Measurements from ENCODE around the gene KRT16. TPM values are rescaled to one million over a fixed set of nuclear protein-coding genes. Genes with fewer than 3 reads are reported as not detected.
"Not testable (repeated sequence)": the region's sequence is repeated elsewhere in the genome, so short reads cannot be mapped to it uniquely, and the experiment has no call there.

The KRT16 gene
- total and polyA plus RNA-seq, 2 of the 8 experiments (the other 6 are each of a cell fraction or from before 2014, with no cell fraction given): not detected

DNA sequence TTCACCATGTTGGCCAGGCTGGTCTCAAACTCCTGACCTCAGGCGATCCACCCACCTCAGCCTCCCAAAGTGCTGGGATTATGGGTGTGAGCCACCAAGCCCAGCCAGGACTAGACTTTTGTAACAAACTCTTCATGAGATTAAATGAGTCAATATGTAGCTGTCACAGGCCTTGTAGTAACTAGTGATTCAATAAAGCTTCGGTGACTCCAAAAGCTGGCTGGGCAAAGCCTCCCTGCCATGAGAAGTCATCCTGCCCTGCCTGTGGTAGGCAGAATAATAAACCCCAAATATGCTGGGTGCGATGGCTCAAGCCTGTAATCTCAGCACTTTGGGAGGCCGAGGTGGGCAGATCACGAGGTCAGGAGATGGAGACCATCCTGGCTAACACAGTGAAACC lies 28.0 kb upstream of the KRT16 start:
- H3K79me2 ChIP-seq (ENCODE audit: control insufficient read depth in 1 of 2, insufficient read depth in 2 of 2, low read length in 2 of 2); H3K14ac ChIP-seq (ENCODE audit: insufficient read length); H3K18ac ChIP-seq (ENCODE audit: extremely low read depth, low read length); H4K91ac ChIP-seq (replicated peaks; ENCODE audit: insufficient read length, low read length); FAIRE-seq; H3K4ac ChIP-seq (replicated peaks; ENCODE audit: insufficient read length, low read depth, low read length); H2BK20ac ChIP-seq (ENCODE audit: low read length); H3K9me3 ChIP-seq (ENCODE audit: insufficient read depth in 2 of 2, low read depth in 1 of 2, low read length in 1 of 2); H2AFZ ChIP-seq (ENCODE audit: low read length); H2BK15ac ChIP-seq (ENCODE audit: low read length); H3K27me3 ChIP-seq (replicated peaks in 1 of 4; ENCODE audit: control insufficient read depth in 3 of 4, extremely low read depth in 1 of 4, insufficient read depth in 3 of 4, low read length in 3 of 4); H3K4me2 ChIP-seq (ENCODE audit: insufficient read depth in 1 of 2, low read depth in 2 of 2, low read length in 2 of 2); H3K36me3 ChIP-seq (ENCODE audit: control insufficient read depth in 2 of 4, insufficient read depth in 4 of 4, low read length in 3 of 4); H4K8ac ChIP-seq (ENCODE audit: extremely low read depth, insufficient read depth, low read length); H3K9ac ChIP-seq (replicated peaks in 1 of 4; ENCODE audit: extremely low read depth in 1 of 4, low read depth in 3 of 4, low read length in 3 of 4); DNase-seq (ENCODE audit: low read depth in 1 of 2, low spot score in 2 of 2); H3K27ac ChIP-seq (ENCODE audit: low read depth, low read length); H3K4me3 ChIP-seq (ENCODE audit: extremely low read depth in 1 of 4, insufficient read depth in 2 of 4, low read depth in 3 of 4, low read length in 4 of 4); H3K23me2 ChIP-seq (ENCODE audit: low read depth, low read length); H2AK5ac ChIP-seq (ENCODE audit: low read depth, low read length); H2BK5ac ChIP-seq (ENCODE audit: low read depth, low read length); H4K20me1 ChIP-seq (replicated peaks in 1 of 2; ENCODE audit: control insufficient read depth in 1 of 2, insufficient read depth in 2 of 2, low read length in 2 of 2); H4K5ac ChIP-seq (ENCODE audit: insufficient read length, low read depth, low read length); H2BK12ac ChIP-seq (ENCODE audit: low read depth, low read length); H3K23ac ChIP-seq (ENCODE audit: insufficient read length); H2BK120ac ChIP-seq (replicated peaks; ENCODE audit: low read depth, low read length); H3K56ac ChIP-seq (replicated peaks; ENCODE audit: insufficient read length, low read depth, low read length); H3K79me1 ChIP-seq (ENCODE audit: low read depth, low read length): not testable (repeated sequence)
- ChIA-PET POLR2A (ENCODE audit: partially characterized antibody) (interaction anchor here (0.7 to 1.4 kb wide), 3 partner anchors 16 to 391 kb away, joined by 3 to 5 read pairs (median 3); partner anchors contain the start of gene KRT17), CTCF (ENCODE audit: partially characterized antibody) (interaction anchor here (0.6 to 20.4 kb wide), 8 partner anchors 8 to 180 kb away, joined by 3 to 492 read pairs (median 4); no protein-coding TSS in a partner anchor)
- WGBS, 2 experiments (ENCODE audit: extremely low coverage in 1 of 2, insufficient coverage in 1 of 2, insufficient read length in 1 of 2, insufficient replicate concordance in 2 of 2, low coverage in 1 of 2, low lambda C conversion rate in 2 of 2, missing lambda C conversion rate in 1 of 2): 94% methylated on average over 5 of the region's 5 CpGs; no CpG with 5 or more reads in 1 of the 2 experiments
- peaks cover 0 to 13% (median 2%) of the 10 kb centered on the region in 4 experiments; a peak in 2 of 7 replicates for H3K4me1 ChIP-seq (replicated peaks in 1 of 4; ENCODE audit: control insufficient read depth in 3 of 4, insufficient read depth in 4 of 4, low read length in 3 of 4)

Data from H1 (cell line).